ENCODE data around the gene DGKI. TPM values are rescaled to one million over a fixed set of nuclear protein-coding genes. Genes with fewer than 3 reads are reported as not detected.

DGKI gene
- total and polyA plus RNA-seq, 4 donors: 0.03 to 1.5 (median 0.33) TPM

- Histone ChIP-seq H3K9ac (ENCODE audit: insufficient read depth in 1 of 2, low read length in 2 of 2) (no peak overlapping the region), H3K4me3 (no peak overlapping the region), H3K36me3 (ENCODE audit: control insufficient read depth in 4 of 4, insufficient read depth in 4 of 4, low read length in 4 of 4) (no peaks in the 10 kb centered on the region), H3K9me3 (ENCODE audit: control insufficient read depth in 4 of 4, insufficient read depth in 3 of 4, low read length in 3 of 4) (peaks cover 0 to 2% (median 0%) of the 10 kb centered on the region in 4 donors), H3K27me3 (ENCODE audit: control insufficient read depth in 3 of 3, insufficient read depth in 3 of 3, low read length in 2 of 3) (no peaks in the 10 kb centered on the region), H3K4me1 (ENCODE audit: control insufficient read depth in 5 of 5, insufficient read depth in 5 of 5, low read length in 5 of 5) (no peaks in the 10 kb centered on the region), H3K27ac (ENCODE audit: low read depth in 1 of 2, low read length in 1 of 2) (no peak overlapping the region)
- no peak for TF ChIP-seq CTCF (IDR thresholded peaks at IDR 0.05; ENCODE audit: control extremely low read depth, extremely low read depth)
- DNase-seq (no peak), ATAC-seq (ENCODE audit: insufficient read depth, low FRiP score) (no peak)
- 83 to 85% methylated on average over 4 of the region's 4 CpGs for WGBS, 2 donors
These were observed 48.6 kb downstream of the DGKI start for GRCh38 chr7:137798073-137798763.

- Histone ChIP-seq H3K9ac (ENCODE audit: insufficient read depth in 1 of 2, low read length in 2 of 2) (no peak overlapping the region), H3K4me3 (no peak overlapping the region), H3K27ac (ENCODE audit: low read depth in 1 of 2, low read length in 1 of 2) (no peak overlapping the region), H3K36me3 (ENCODE audit: control insufficient read depth in 4 of 4, insufficient read depth in 4 of 4, low read length in 4 of 4) (no peaks in the 10 kb centered on the region), H3K27me3 (ENCODE audit: control insufficient read depth in 3 of 3, insufficient read depth in 3 of 3, low read length in 2 of 3) (peaks cover 0 to 3% (median 0%) of the 10 kb centered on the region in 3 donors), H3K9me3 (ENCODE audit: control insufficient read depth in 4 of 4, insufficient read depth in 3 of 4, low read length in 3 of 4) (peaks cover 0 to 2% (median 0%) of the 10 kb centered on the region in 4 donors), H3K4me1 (ENCODE audit: control insufficient read depth in 5 of 5, insufficient read depth in 5 of 5, low read length in 5 of 5) (no peaks in the 10 kb centered on the region)
- TF ChIP-seq CTCF (IDR thresholded peaks at IDR 0.05; ENCODE audit: control extremely low read depth, extremely low read depth): no peak
- ATAC-seq (ENCODE audit: insufficient read depth, low FRiP score): no peak
- 94 to 95% methylated on average over 4 of the region's 4 CpGs for WGBS, 2 donors
- DNase-seq: no peak
These were observed 51.6 kb downstream of the DGKI start for GRCh38 chr7:137795211-137795610.

GRCh38 chr7:137791930-137792329 lies 54.8 kb downstream of the DGKI start:
- no peak for ATAC-seq (ENCODE audit: insufficient read depth, low FRiP score)
- Histone ChIP-seq H3K27me3 (ENCODE audit: control insufficient read depth in 3 of 3, insufficient read depth in 3 of 3, low read length in 2 of 3) (peaks cover 0 to 3% (median 0%) of the 10 kb centered on the region in 3 donors), H3K4me3 (no peak overlapping the region), H3K9ac (ENCODE audit: insufficient read depth in 1 of 2, low read length in 2 of 2) (no peak overlapping the region), H3K9me3 (ENCODE audit: control insufficient read depth in 4 of 4, insufficient read depth in 3 of 4, low read length in 3 of 4) (peaks cover 0 to 2% (median 0%) of the 10 kb centered on the region in 4 donors), H3K36me3 (ENCODE audit: control insufficient read depth in 4 of 4, insufficient read depth in 4 of 4, low read length in 4 of 4) (no peaks in the 10 kb centered on the region), H3K4me1 (ENCODE audit: control insufficient read depth in 5 of 5, insufficient read depth in 5 of 5, low read length in 5 of 5) (no peaks in the 10 kb centered on the region), H3K27ac (ENCODE audit: low read depth in 1 of 2, low read length in 1 of 2) (no peak overlapping the region)
- WGBS, 2 donors: 80 to 90% methylated on average over 2 of the region's 2 CpGs
- no peak for TF ChIP-seq CTCF (IDR thresholded peaks at IDR 0.05; ENCODE audit: control extremely low read depth, extremely low read depth)
- no peak for DNase-seq

- no peak for DNase-seq
- no peaks in the 10 kb centered on the region for H3K36me3 ChIP-seq (ENCODE audit: control insufficient read depth in 4 of 4, insufficient read depth in 4 of 4, low read length in 4 of 4)
These were observed 55.9 kb downstream of the DGKI start for GRCh38 chr7:137790828-137791227.

More at GRCh38 chr7:137790828-137791227, 55.9 kb downstream of the DGKI start:
- Histone ChIP-seq H3K27me3 (ENCODE audit: control insufficient read depth in 3 of 3, insufficient read depth in 3 of 3, low read length in 2 of 3) (peaks cover 0 to 3% (median 0%) of the 10 kb centered on the region in 3 donors), H3K9ac (ENCODE audit: insufficient read depth in 1 of 2, low read length in 2 of 2) (no peak overlapping the region), H3K4me1 (ENCODE audit: control insufficient read depth in 5 of 5, insufficient read depth in 5 of 5, low read length in 5 of 5) (no peaks in the 10 kb centered on the region), H3K27ac (ENCODE audit: low read depth in 1 of 2, low read length in 1 of 2) (no peak overlapping the region), H3K4me3 (no peak overlapping the region), H3K9me3 (ENCODE audit: control insufficient read depth in 4 of 4, insufficient read depth in 3 of 4, low read length in 3 of 4) (no peaks in the 10 kb centered on the region)
- no peak for ATAC-seq (ENCODE audit: insufficient read depth, low FRiP score)
- no peak for TF ChIP-seq CTCF (IDR thresholded peaks at IDR 0.05; ENCODE audit: control extremely low read depth, extremely low read depth)

Measured in lung (tissue), 12 donors.